ENCODE data around the gene LDLRAD4.

The LDLRAD4 gene

DNA sequence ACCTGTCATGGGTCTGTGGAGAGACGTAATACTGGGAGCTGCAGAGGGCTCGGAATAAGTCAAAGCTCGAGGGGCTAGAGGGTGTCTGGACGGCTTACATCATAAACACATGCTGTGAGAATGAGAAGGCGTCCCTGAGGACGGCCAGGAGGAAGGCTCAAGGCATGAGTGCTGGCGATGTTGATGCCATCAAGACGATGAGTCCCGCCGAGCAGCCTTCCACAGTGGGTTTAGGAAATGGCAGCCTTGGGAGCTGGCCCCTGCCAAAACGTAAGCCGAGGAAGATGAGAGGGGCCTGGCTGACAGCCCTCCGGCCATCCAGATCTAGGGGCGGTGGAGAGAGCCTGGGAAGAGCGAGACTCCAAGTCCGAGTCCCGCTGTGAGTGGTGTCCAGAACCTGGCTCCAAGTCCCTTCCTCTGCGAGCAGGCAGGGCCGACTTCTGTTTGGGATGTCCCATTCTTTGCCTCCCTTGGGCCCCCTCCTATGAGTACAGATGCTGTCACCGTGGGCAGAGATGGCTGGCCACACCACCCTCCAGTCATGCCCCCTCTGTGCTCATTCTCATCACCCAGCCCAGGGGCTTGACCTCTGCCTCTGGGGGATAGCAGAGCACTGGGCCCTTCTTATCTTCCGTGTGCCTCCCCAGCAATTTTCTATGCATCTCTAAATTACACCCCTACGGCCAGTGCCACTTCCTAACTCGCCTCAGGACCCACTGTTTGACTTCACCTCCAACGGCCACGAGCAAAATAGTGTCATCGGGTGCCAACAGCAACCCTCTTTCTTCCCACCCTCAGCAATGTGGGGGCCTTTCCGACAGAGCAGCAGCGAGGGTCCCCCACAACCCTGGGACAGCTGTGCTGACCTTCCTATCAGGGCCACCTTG lies 332.1 kb downstream of the LDLRAD4 start:
- no peaks in the 10 kb centered on the region for H3K36me3 ChIP-seq (ENCODE audit: control insufficient read depth, insufficient read depth, low read length, severe bottlenecking)
- peaks cover 36% of the 10 kb centered on the region for H3K27me3 ChIP-seq (replicated peaks; ENCODE audit: control insufficient read depth, insufficient read depth, low read length)
- DNase-seq (ENCODE audit: low read depth): no peak
- no peaks in the 10 kb centered on the region for H3K4me1 ChIP-seq (ENCODE audit: control insufficient read depth, insufficient read depth, low read length)
- no peaks in the 10 kb centered on the region for H3K9me3 ChIP-seq (ENCODE audit: control insufficient read depth, low read length)
- H3K4me3 ChIP-seq (ENCODE audit: low read length): no peak overlapping the region
- H3K9ac ChIP-seq (ENCODE audit: low read length): no peak overlapping the region

DNA sequence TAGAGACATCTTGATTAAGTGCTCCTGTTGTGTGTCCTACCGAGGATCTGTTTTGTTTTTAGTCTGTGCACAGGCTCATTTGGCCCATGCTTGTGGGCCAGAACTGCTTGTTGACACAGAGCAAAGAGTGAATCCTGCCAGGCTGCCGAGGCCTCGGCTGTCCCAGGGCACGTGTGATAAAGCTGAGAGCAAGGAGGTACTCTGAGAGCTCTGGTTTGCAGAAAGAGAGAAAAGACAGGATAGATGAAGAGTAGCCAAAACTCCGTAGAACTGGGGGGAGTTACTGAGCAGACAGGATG lies 332.7 kb downstream of the LDLRAD4 start:
- no peak for DNase-seq (ENCODE audit: low read depth)
- Histone ChIP-seq H3K4me1 (ENCODE audit: control insufficient read depth, insufficient read depth, low read length) (no peaks in the 10 kb centered on the region), H3K9me3 (ENCODE audit: control insufficient read depth, low read length) (no peaks in the 10 kb centered on the region), H3K4me3 (ENCODE audit: low read length) (no peak overlapping the region), H3K27me3 (replicated peaks; ENCODE audit: control insufficient read depth, insufficient read depth, low read length) (peaks cover 39% of the 10 kb centered on the region), H3K9ac (ENCODE audit: low read length) (no peak overlapping the region), H3K36me3 (ENCODE audit: control insufficient read depth, insufficient read depth, low read length, severe bottlenecking) (no peaks in the 10 kb centered on the region)

- Histone ChIP-seq H3K4me1 (ENCODE audit: control insufficient read depth, insufficient read depth, low read length) (no peaks in the 10 kb centered on the region), H3K9ac (ENCODE audit: low read length) (no peak overlapping the region), H3K36me3 (ENCODE audit: control insufficient read depth, insufficient read depth, low read length, severe bottlenecking) (no peaks in the 10 kb centered on the region), H3K9me3 (ENCODE audit: control insufficient read depth, low read length) (no peaks in the 10 kb centered on the region), H3K4me3 (ENCODE audit: low read length) (no peak overlapping the region), H3K27me3 (replicated peaks; ENCODE audit: control insufficient read depth, insufficient read depth, low read length) (peaks cover 43% of the 10 kb centered on the region)
- DNase-seq (ENCODE audit: low read depth): no peak
These were observed 333.5 kb downstream of the LDLRAD4 start for GRCh38 chr18:13551841-13552733.

- Histone ChIP-seq H3K27me3 (replicated peaks; ENCODE audit: control insufficient read depth, insufficient read depth, low read length) (peaks cover 43% of the 10 kb centered on the region), H3K36me3 (ENCODE audit: control insufficient read depth, insufficient read depth, low read length, severe bottlenecking) (no peaks in the 10 kb centered on the region), H3K9me3 (ENCODE audit: control insufficient read depth, low read length) (no peaks in the 10 kb centered on the region), H3K9ac (ENCODE audit: low read length) (no peak overlapping the region), H3K4me3 (ENCODE audit: low read length) (no peak overlapping the region), H3K4me1 (ENCODE audit: control insufficient read depth, insufficient read depth, low read length) (no peaks in the 10 kb centered on the region)
- DNase-seq (ENCODE audit: low read depth): no peak
These were observed 334.9 kb downstream of the LDLRAD4 start for GRCh38 chr18:13553449-13553848.

DNA sequence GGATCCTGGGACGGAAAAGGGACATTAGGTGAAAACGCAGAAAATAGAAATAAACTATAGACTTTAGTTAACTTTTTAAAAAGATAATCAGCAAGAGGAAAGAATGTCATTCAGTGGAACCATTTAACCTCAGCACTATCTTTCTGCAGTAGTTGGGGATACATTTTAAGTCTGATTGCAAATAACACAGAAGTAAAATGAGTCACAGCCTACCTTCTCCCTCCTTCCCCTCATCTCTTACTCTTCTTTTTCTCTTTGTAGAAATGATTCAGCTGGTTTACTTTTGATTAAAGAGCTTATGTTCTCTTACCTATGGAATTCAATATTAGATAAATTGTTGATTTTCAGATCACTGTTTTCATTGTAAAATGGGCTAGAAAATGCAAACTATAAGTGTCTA lies 336.6 kb downstream of the LDLRAD4 start:
- no peak for DNase-seq (ENCODE audit: low read depth)
- H3K4me3 ChIP-seq (ENCODE audit: low read length): no peak overlapping the region
- no peaks in the 10 kb centered on the region for H3K9me3 ChIP-seq (ENCODE audit: control insufficient read depth, low read length)
- H3K27me3 ChIP-seq (replicated peaks; ENCODE audit: control insufficient read depth, insufficient read depth, low read length): peaks cover 29% of the 10 kb centered on the region
- no peaks in the 10 kb centered on the region for H3K36me3 ChIP-seq (ENCODE audit: control insufficient read depth, insufficient read depth, low read length, severe bottlenecking)
- no peak overlapping the region for H3K9ac ChIP-seq (ENCODE audit: low read length)
- no peaks in the 10 kb centered on the region for H3K4me1 ChIP-seq (ENCODE audit: control insufficient read depth, insufficient read depth, low read length)

GRCh38 chr18:13555865-13556264 lies 337.3 kb downstream of the LDLRAD4 start:
- no peak overlapping the region for H3K4me3 ChIP-seq (ENCODE audit: low read length)
- H3K36me3 ChIP-seq (ENCODE audit: control insufficient read depth, insufficient read depth, low read length, severe bottlenecking): no peaks in the 10 kb centered on the region
- H3K9me3 ChIP-seq (ENCODE audit: control insufficient read depth, low read length): no peaks in the 10 kb centered on the region
- DNase-seq (ENCODE audit: low read depth): no peak
- H3K9ac ChIP-seq (ENCODE audit: low read length): no peak overlapping the region
- H3K27me3 ChIP-seq (replicated peaks; ENCODE audit: control insufficient read depth, insufficient read depth, low read length): peaks cover 26% of the 10 kb centered on the region
- no peaks in the 10 kb centered on the region for H3K4me1 ChIP-seq (ENCODE audit: control insufficient read depth, insufficient read depth, low read length)

- Histone ChIP-seq H3K9ac (ENCODE audit: low read length) (no peak overlapping the region), H3K4me3 (ENCODE audit: low read length) (no peak overlapping the region), H3K27me3 (replicated peaks; ENCODE audit: control insufficient read depth, insufficient read depth, low read length) (peaks cover 20% of the 10 kb centered on the region), H3K36me3 (ENCODE audit: control insufficient read depth, insufficient read depth, low read length, severe bottlenecking) (no peaks in the 10 kb centered on the region), H3K4me1 (ENCODE audit: control insufficient read depth, insufficient read depth, low read length) (no peaks in the 10 kb centered on the region), H3K9me3 (ENCODE audit: control insufficient read depth, low read length) (no peaks in the 10 kb centered on the region)
- no peak for DNase-seq (ENCODE audit: low read depth)
These were observed 337.9 kb downstream of the LDLRAD4 start for GRCh38 chr18:13556502-13556901.

DNA sequence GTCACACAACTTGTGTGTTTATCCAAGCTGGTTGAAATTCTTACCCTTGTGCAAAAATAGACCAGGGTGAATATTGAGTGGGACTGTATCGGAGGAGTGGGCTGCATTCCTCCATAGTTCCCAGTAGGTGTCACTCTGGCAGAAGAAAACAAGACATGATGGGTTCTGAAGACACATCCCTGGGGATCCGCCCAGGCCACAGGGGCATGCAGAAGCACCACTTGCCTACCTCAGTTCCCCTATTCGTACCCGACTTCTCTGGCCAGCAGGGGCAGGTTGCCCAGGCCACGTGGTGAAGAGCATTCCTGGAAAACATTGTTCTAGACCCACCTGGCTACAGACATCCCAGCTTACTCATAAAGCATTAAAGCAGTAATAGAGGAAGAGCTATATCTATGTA lies 339.6 kb downstream of the LDLRAD4 start:
- no peak overlapping the region for H3K9ac ChIP-seq (ENCODE audit: low read length)
- no peaks in the 10 kb centered on the region for H3K9me3 ChIP-seq (ENCODE audit: control insufficient read depth, low read length)
- H3K4me1 ChIP-seq (ENCODE audit: control insufficient read depth, insufficient read depth, low read length): no peaks in the 10 kb centered on the region
- no peak overlapping the region for H3K4me3 ChIP-seq (ENCODE audit: low read length)
- peaks cover 22% of the 10 kb centered on the region for H3K27me3 ChIP-seq (replicated peaks; ENCODE audit: control insufficient read depth, insufficient read depth, low read length)
- peak; percentile 41 for DNase-seq (ENCODE audit: low read depth)
- no peaks in the 10 kb centered on the region for H3K36me3 ChIP-seq (ENCODE audit: control insufficient read depth, insufficient read depth, low read length, severe bottlenecking)

DNA sequence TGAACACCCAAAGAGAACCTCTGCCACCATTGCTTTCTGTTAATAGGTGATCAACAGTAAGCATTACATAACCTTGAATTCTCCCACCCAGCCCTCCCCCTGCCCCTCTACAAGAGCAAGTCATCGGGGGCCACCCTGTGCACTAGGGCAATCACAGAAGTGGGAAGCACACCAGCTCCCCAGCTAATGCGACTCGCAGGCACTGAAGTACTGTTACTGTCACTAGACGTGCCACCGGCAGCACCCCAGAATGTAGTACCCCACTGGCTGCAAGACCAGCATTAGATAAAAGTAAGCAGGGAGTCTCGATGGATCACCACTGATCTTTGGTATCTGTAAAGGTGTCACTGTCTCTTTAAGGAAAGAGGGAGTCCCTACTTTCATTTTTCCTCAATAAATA lies 340.2 kb downstream of the LDLRAD4 start:
- H3K9me3 ChIP-seq (ENCODE audit: control insufficient read depth, low read length): no peaks in the 10 kb centered on the region
- no peak overlapping the region for H3K4me3 ChIP-seq (ENCODE audit: low read length)
- DNase-seq (ENCODE audit: low read depth): no peak

DNA sequence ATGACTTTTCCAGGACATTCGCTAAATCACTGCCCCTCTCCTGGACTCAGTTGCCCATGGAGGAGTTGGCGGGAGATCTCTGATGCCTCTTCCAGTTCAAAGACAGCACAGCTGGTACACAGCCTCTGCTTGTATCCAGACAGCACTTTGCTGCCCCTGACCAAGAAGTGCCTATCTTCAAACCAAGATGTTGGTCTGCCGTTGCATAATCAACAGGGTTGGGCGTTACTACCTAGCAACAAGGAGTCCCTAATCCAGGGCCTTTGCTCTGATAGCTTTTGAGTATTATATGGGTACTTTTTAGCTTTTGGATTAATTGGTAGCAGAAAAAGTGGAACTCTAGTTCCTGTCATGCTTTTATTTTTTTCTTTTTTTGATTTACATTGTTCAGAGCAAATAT lies 341.2 kb downstream of the LDLRAD4 start:
- Histone ChIP-seq H3K9ac (ENCODE audit: low read length) (no peak overlapping the region), H3K27me3 (replicated peaks; ENCODE audit: control insufficient read depth, insufficient read depth, low read length) (peaks cover 17% of the 10 kb centered on the region), H3K36me3 (ENCODE audit: control insufficient read depth, insufficient read depth, low read length, severe bottlenecking) (no peaks in the 10 kb centered on the region), H3K4me3 (ENCODE audit: low read length) (no peak overlapping the region), H3K4me1 (ENCODE audit: control insufficient read depth, insufficient read depth, low read length) (no peaks in the 10 kb centered on the region), H3K9me3 (ENCODE audit: control insufficient read depth, low read length) (no peaks in the 10 kb centered on the region)
- DNase-seq (ENCODE audit: low read depth): no peak

More for the DNA sequence above, 340.2 kb downstream of the LDLRAD4 start:
- Histone ChIP-seq H3K36me3 (ENCODE audit: control insufficient read depth, insufficient read depth, low read length, severe bottlenecking) (no peaks in the 10 kb centered on the region), H3K27me3 (replicated peaks; ENCODE audit: control insufficient read depth, insufficient read depth, low read length) (peaks cover 22% of the 10 kb centered on the region), H3K9ac (ENCODE audit: low read length) (no peak overlapping the region), H3K4me1 (ENCODE audit: control insufficient read depth, insufficient read depth, low read length) (no peaks in the 10 kb centered on the region)

GRCh38 chr18:13560306-13560705 lies 341.7 kb downstream of the LDLRAD4 start:
- Histone ChIP-seq H3K4me1 (ENCODE audit: control insufficient read depth, insufficient read depth, low read length) (no peaks in the 10 kb centered on the region), H3K9ac (ENCODE audit: low read length) (no peak overlapping the region), H3K27me3 (replicated peaks; ENCODE audit: control insufficient read depth, insufficient read depth, low read length) (peaks cover 16% of the 10 kb centered on the region), H3K36me3 (ENCODE audit: control insufficient read depth, insufficient read depth, low read length, severe bottlenecking) (no peaks in the 10 kb centered on the region), H3K4me3 (ENCODE audit: low read length) (no peak overlapping the region), H3K9me3 (ENCODE audit: control insufficient read depth, low read length) (no peaks in the 10 kb centered on the region)
- DNase-seq (ENCODE audit: low read depth): no peak

Measured in adipocyte (in vitro differentiated cells).